ENCODE results near the gene BLNK. TPM values are rescaled to one million over a fixed set of nuclear protein-coding genes. Genes with fewer than 3 reads are reported as not detected.

Gene BLNK
- total RNA-seq, 1 donor: not detected

DNA sequence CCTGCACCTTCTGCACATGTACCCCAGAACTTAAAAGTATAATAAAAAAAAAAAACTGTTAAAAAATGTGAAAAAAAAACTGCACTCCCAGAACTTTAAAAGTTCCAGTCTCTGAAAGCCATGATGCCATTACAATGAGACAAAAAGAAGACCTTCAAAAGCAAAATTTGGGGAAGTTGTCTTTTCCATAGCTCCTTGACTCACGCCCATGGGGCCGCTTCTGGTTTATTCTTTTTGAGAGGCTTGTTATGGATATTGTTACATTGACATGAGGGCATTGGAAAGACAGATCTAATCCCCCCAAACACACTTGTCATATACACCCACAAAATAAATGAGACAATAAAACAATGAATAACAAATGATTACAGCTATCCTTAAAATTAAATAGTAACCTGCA is 798 bp downstream of the BLNK start:
- H3K4me3 ChIP-seq (ENCODE audit: low read depth, low read length): no peak overlapping the region
- no peak for DNase-seq (ENCODE audit: low read depth)

DNA sequence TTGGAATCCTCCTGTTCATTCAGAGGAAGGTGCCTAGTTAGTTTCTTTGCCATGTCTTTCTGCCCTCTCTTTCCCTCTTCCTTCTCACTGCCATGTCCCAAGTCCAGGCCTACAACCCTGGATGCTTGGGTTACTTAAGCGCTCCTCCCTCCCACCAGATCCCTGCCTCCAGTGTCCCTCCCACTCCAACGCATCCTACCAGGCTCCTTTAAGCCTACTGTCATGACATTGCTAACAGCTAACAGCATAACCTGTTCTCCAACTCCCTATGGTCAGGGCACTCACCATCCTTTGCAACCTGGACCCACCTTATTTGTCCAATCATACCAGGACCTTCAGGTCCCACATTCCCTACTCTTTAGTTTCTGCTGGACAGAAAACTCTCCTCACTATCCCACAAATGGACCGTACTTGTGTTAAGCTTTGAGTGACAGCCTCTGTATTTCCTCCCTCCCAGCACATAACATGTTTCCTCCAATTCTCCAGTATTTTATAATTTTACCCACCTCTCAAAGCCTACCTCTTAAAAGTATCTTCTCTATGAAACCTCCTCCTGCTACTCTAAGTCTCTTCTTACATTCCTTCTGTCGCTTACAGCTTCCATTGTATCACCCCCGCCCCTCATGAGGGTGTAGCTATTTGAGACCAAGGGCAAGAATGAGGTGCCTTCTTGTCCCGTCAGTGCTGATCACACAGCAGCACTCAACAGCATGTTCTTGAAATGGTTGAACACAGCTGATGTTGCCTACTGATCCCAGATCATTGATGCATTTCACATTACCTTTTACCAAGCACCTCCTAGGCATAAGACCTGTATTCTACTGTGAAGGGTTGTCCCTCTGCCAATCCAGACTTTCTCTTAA is 1.7 kb downstream of the BLNK start:
- TF ChIP-seq, protein P1, sequence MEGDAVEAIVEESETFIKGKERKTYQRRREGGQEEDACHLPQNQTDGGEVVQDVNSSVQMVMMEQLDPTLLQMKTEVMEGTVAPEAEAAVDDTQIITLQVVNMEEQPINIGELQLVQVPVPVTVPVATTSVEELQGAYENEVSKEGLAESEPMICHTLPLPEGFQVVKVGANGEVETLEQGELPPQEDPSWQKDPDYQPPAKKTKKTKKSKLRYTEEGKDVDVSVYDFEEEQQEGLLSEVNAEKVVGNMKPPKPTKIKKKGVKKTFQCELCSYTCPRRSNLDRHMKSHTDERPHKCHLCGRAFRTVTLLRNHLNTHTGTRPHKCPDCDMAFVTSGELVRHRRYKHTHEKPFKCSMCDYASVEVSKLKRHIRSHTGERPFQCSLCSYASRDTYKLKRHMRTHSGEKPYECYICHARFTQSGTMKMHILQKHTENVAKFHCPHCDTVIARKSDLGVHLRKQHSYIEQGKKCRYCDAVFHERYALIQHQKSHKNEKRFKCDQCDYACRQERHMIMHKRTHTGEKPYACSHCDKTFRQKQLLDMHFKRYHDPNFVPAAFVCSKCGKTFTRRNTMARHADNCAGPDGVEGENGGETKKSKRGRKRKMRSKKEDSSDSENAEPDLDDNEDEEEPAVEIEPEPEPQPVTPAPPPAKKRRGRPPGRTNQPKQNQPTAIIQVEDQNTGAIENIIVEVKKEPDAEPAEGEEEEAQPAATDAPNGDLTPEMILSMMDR (IDR thresholded peaks at IDR 0.05; ENCODE audit: insufficient read depth, low read length): no peak

More for the DNA sequence above, 798 bp downstream of the BLNK start:
- TF ChIP-seq, protein P1 (IDR thresholded peaks at IDR 0.05; ENCODE audit: insufficient read depth, low read length): no peak

DNA sequence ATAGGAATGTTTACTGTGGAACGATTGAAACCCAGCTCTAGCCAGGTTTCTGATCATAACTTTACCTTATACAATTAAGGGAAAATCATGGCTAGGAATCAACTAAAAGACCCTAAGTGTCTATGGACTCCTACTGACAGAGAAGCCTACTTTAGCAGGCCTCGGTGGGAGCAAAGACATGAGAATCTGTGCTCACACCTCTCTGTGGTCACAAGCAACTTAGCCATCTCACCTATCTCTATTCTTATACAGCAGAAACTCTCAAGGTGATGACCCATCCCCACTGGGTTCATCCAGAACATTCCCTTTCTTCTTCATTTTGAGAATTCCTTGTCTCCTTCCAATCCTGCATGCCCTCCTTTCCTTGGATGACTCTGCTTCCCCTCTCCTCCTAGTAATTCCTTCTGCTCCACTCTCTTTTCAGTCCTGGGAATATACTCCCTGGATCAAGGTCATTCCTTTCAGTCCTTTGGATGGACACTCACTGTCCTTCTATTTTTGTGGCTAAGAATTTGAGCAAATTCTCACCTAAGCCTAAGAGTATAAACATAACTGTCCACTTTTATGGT is 2.9 kb downstream of the BLNK start:
- DNase-seq (ENCODE audit: low read depth): no peak
- TF ChIP-seq, protein P1 (IDR thresholded peaks at IDR 0.05; ENCODE audit: insufficient read depth, low read length): no peak
- H3K4me3 ChIP-seq (ENCODE audit: low read depth, low read length): no peak overlapping the region

More for the DNA sequence above, 1.7 kb downstream of the BLNK start:
- no peak overlapping the region for H3K4me3 ChIP-seq (ENCODE audit: low read depth, low read length)
- DNase-seq (ENCODE audit: low read depth): no peak

DNA sequence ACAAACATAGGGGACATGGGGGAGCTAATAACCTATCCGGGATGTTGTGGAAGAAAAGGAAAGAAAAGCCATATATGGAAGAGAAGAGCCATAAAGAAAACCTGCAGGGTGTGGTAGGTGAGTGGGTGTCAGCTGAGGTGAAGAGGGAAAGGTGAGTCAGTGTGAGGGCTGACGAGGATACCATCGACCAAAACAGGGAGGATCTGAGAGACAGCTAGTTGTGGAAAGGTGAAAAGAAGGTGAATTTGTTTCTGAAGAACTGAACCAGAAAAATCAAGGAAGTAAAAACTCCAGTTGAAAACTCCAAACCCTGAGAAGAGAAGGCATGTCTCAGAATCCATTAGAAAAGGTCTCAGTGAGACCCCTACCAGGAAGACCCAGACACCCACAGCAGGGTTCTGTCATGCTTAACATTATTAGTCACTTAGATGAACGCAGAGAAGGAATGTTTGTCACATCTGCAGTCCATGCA is 4.1 kb downstream of the BLNK start:
- no peak overlapping the region for H3K4me3 ChIP-seq (ENCODE audit: low read depth, low read length)
- TF ChIP-seq, protein P1 (IDR thresholded peaks at IDR 0.05; ENCODE audit: insufficient read depth, low read length): no peak
- no peak for DNase-seq (ENCODE audit: low read depth)

DNA sequence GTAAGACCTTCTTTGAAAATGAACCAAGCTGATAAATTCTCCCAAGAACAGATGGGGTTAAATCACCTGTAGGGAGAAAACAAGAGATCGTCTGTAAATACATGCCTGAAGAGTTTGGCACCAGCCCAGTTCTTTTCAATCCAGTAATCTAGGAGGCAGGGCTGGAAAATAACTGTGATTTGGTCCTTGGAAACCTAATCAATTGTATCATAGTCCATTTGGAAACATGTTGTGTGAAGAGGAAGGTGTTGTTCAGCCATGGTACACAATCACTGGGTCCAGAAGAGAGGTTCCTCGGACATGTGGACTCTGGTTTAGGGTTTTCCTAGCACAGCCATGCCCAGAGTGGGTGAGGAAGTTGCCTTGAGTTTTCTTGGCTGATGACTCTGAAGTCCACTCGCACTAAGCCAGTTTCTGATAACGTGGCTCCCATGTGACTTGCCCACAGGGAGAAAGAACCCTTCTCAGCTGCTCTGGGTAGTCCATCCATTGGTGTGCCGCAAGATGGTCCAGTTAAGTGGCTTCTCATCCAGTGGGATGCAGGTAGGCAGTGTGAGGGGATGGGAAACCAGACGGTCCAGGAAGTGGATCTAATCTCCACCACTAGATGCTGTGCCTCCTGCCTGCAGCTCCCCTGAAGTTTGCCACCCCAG is 5.1 kb downstream of the BLNK start:
- no peak for DNase-seq (ENCODE audit: low read depth)
- H3K4me3 ChIP-seq (ENCODE audit: low read depth, low read length): no peak overlapping the region
- TF ChIP-seq, protein P1 (IDR thresholded peaks at IDR 0.05; ENCODE audit: insufficient read depth, low read length): no peak

DNA sequence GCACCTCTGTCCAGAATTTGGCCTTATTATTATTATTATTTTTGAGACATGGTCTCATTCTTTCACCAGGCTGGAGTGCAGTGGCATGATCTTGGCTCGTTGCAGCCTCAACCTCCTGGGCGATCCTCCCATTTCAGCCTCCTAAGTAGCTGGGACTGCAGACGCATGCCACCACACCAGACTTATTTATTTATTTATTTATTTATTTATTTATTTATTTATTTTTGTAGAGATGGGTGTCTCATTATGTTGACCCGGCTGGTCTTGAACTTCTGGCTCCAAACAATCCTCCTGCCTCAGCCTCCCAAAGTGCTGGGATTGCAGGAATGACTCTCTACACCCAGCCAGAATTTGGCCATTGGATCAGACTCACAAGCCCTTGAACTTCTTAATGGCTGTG is 6.4 kb downstream of the BLNK start:
- no peak for DNase-seq (ENCODE audit: low read depth)
- TF ChIP-seq, protein P1 (IDR thresholded peaks at IDR 0.05; ENCODE audit: insufficient read depth, low read length): no peak
- no peak overlapping the region for H3K4me3 ChIP-seq (ENCODE audit: low read depth, low read length)

All from fibroblast of the aortic adventitia (primary cell).